Stimulated activated CD4-positive, alpha-beta T cell treated with anti-CD3 and anti-CD28 coated beads, Interleukin-4, amount 100 ng/mL, for 4 hours (primary cell): ENCODE measurements around the gene LTBP1.

Source experiments
- DNase-seq, 2 experiments: peaks; one replicate each; pipeline ENCODE4 v3.0.0-alpha.2; 2020

LTBP1 gene

DNA sequence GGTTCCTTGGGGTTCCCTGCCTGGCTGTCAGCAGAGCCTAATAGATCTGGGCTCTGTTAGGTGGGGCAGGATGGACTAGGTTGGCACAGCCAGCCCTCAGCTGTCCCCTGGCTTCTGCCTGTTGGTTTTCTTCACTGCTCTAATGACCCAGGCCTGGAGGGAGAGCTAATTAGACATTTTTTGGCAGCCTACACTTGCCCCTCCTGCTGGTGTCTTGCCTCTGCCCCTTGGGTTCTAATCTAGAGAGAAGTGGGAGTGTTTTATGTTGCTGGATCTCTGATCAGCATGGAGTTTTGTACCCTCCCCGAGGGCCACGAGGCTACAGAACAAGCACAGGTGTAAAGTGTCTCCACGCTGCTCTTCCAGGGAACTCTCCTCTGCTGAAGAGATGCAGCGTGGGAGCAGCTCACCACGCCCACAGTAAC lies 330.3 kb downstream of the LTBP1 start:
- DNase-seq = no peak

DNA sequence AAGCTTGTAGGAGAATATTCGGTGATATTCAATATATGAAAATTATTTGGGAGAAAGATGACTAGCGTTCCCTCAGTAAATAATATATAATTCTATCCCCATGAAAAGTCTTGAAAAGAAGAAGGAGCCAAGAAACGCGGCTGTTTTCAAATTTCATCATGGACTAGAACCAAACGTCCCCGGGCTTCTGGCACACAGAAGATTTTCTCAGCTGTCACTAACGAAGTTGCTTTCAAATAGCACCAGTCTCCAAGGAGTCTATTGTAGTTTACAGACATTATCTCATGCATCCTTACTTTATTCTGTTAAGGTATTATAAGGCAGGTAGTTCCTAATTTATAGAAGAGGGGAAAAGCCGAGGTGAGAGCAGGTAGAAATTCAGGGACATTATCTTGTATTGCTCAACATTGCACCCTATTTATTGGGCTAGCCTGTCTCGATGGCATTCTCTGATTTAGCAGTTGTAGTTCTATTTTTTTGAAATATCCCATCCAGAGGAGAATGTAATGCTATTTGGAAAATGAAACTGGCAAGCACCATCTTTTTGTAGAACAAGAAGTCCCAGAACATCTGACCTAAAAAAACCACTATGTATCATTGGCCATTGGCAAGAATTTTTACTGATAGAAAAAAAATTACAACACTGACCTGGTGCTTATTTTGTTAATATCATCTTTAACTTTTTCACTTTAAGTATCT lies 331.6 kb downstream of the LTBP1 start:
- no peak for DNase-seq

DNA sequence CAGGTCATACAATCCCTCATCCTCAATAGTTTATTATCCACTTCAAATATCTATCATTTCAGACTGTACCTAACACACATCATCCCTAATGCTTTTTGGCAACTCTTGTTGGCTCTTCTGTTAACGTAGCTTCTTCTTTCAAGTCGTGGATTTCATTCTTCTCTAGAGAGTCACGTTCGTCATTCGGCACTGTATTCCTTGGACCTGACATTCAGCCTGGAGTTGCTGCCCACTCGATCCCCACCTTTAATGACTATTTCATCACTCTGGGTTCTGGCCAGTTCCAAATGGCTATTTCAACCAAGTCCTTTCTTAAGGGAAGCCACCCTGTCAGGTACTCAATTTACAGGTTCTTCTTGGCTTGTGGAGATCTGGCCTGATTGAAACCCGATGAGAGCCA lies 337.5 kb downstream of the LTBP1 start:
- no peak for DNase-seq

DNA sequence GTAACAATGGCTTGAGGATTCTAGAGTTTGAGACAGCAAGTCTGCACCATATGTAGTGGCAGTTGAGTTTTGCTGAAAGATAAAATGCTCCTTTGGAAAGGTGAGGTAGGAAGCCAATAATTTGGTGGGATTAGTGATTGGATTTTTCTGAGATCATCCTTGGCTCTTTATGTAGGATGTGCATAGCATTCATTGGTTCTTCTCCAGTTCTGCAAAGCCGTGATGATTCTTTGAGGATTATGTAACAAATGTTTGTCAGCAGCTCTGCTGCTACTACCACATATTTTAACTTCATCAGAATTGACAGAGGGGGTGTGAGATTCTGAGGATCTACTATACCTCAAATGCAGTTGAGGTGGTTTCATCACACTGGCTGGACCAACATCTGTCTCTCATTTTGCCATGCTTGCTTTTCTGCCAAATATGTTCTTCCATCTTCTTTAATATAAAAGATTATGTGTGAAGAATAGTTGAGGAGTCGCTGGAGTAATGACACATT lies 340.8 kb downstream of the LTBP1 start:
- no peak for DNase-seq

- DNase-seq = no peak
Measured at GRCh38 chr2:33288011-33288410, 341.3 kb downstream of the LTBP1 start.

DNA sequence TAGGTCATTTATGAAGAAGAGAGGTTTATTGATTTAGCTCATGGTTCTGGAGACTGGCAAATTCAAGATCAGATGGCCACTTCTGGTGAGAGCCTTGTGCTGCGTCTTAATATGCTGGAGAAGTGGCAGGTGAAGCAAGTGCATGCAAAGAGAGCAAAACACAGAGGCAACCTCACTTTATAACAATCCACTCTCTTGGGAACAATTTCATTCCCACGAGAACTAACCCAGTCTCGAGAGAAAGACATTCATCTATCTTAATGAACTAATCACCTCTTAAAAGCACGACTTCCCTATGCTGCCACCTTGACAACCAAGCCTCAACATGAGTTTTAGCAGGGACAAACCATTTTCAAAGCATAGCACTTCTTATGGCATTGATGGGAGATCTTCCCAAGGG lies 343.2 kb downstream of the LTBP1 start:
- DNase-seq = no peak

GRCh38 chr2:33291278-33292013 lies 344.7 kb downstream of the LTBP1 start:
- no peak for DNase-seq

GRCh38 chr2:33292063-33292462 lies 345.3 kb downstream of the LTBP1 start:
- DNase-seq = no peak

DNA sequence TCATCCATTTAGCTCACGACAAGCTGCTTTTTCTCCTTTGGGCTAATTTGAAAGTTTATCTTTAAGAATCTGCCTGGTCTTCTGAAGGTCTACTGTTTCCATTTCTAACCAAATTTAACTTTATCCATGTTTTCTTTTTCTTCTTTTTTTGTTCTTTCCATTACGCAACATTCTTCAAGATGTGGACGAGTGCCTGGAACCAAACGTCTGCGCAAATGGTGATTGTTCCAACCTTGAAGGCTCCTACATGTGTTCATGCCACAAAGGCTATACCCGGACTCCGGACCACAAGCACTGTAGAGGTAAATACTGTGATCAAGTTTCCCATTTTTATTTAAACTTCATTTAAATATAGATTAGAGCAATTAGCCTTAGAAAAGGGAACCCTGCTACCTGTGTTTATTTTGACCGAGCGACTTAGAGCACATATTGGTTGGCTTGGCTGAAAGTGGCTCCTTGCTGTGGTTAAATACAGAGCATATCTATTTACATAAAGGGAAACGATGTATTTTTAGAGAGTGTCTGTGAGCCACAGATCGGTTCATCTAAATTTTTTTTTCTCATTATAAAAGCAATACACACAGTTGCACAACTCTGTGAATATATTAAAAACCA lies 346.3 kb downstream of the LTBP1 start:
- no peak for DNase-seq

- no peak for DNase-seq
Measured at GRCh38 chr2:33298233-33298632, 351.5 kb downstream of the LTBP1 start.

DNA sequence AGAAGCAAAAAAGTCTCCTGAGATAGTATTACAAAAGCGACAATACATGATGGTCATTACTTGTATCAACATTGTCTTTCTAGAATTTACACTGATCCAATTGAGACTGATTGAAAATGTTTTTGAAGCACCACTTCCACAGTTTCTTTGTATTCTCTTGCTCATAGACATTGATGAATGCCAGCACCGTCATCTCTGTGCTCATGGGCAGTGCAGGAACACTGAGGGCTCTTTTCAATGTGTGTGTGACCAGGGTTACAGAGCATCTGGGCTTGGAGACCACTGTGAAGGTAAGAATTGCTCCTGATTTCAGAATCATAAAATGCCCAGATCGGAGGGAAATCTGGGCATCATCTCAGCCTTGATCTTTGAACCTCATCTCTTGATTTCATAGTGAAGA lies 354.6 kb downstream of the LTBP1 start:
- DNase-seq = no peak

DNA sequence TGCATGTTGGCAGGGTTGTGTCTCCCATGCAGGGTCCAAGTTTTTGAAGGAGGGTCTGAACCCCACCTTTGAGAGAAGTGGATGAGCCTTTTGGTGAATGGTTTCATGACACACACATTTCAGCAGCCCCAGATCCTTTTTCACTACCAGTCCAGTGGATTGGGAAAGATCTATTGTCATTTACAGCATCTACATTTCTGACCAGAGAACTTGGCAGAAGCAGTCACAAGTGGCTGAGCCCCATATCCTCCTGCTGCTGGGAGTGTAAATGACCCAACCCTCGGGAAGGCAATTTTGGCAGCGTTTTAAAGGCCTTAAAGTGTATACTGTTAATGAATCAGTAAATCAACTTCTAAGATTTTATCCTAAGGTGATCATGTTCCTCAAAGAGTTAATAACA lies 355.6 kb downstream of the LTBP1 start:
- DNase-seq = no peak

- no peak for DNase-seq
Measured at GRCh38 chr2:33304032-33304864, 357.5 kb downstream of the LTBP1 start.

- no peak for DNase-seq
Measured at GRCh38 chr2:33307659-33308270, 361.0 kb downstream of the LTBP1 start.

GRCh38 chr2:33312355-33312754 lies 365.6 kb downstream of the LTBP1 start:
- no peak for DNase-seq

- DNase-seq = no peak
Measured at GRCh38 chr2:33313039-33313438, 366.3 kb downstream of the LTBP1 start.

DNA sequence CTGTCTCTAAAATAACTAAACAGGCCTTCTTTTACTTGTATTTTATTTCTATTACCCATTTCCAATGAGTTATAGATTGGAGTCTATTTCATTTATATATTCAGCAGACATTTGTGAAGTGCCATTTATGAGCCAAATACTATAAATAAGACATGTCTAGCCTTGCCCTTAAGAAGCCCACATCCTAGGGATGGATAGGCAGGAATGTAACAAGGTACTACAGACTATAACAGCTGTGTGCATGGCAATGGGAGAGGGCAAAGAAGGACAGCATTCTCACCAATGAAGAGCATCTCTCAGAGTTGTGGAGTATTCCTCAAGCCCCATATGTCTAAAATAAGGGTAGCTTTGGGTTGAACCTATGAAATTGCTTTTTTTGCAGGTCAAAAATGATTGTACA lies 367.8 kb downstream of the LTBP1 start:
- DNase-seq = no peak

DNA sequence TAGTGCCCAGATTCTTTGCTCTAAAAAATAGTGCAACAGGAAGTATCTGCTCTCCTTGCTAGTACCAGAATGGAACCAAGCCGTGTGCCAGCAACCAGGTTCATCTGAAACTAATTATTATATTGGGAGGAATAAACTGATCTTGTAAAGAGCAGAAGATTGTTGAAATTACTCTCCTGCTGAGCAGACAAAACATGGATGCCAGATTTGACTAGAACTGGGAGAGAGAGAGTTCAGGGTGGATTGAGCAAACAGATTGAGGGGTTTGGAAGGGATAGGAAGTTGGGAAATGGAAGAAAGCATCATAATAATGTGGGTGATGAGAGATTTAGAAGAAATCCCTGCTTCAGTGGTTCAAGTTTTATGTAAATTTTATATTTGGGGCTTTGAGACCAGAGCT lies 369.6 kb downstream of the LTBP1 start:
- no peak for DNase-seq

- DNase-seq = no peak
Measured at GRCh38 chr2:33317369-33318007, 370.7 kb downstream of the LTBP1 start.

DNA sequence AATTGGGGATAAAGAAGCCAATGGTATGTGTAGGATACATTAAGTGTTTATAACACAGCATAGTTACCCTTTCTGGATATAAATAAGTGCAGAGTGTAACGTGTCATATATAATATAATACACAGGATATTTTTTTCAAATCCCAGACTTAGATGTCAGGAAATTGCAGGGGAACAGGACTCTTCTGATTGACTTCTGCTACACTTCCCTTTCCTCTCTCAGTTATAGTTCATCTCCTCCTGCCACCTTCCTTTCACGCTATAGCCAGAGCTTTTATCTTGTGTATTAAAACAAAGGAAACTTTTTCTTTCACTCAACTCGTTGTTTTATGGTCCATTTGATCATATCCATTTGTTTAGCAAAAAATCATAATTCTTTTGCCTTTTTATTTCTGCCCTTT lies 371.7 kb downstream of the LTBP1 start:
- DNase-seq = no peak

DNA sequence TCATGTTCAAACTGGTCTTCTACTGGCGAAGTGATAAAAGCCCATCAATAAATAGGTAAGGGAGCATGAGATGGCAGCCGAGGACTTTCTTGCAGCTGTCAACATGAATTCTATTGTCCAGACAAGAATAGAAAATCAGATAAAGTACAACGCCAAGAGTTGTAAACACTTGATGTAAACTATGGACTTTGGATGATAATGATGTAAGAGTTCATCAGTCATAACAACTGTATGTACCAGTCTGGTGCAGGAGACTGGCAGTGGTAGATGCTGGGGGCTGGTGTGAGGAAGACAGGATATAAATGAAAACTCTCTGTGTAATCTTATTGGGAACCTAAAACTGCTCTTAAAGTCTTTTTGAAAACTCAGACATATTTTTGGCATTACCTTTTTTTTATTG lies 373.8 kb downstream of the LTBP1 start:
- no peak for DNase-seq

DNA sequence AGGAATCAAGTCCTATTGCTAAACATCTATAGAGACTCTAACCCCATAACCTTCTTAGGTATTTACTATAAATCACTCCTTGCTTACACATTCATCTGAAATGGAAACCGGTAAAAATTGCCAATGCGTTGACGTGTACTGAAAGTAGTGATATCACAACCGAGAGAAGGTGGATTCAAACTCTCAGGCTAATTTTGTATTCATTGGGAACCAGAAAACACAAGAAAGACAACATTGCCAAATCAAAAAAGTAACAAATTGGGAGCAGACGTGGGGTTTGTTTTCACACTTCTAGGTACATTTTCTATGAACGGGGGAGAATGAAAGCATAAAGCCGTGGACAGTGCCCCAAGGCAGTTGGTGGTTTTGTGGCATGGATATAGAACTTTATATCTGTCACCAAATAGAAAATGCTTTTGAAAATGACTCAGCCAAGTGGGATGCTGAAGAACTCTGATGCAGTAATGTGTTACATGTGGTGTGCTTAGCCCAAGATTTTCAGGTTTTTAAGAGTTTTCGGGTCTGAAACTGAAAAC lies 374.6 kb downstream of the LTBP1 start:
- no peak for DNase-seq
